Activated CD8-positive, alpha-beta memory T cell treated with anti-CD3 and anti-CD28 coated beads, Interleukin-2, amount 50 U/mL, for 4 hours (primary cell): ENCODE data around the gene KIF13A.
"Not testable (repeated sequence)": the region's sequence is repeated elsewhere in the genome, so short reads cannot be mapped to it uniquely, and the experiment has no call there.

Experiments
- DNase-seq: peaks from one replicate; pipeline ENCODE4 v3.0.0-alpha.2; 2020

Gene KIF13A

DNA sequence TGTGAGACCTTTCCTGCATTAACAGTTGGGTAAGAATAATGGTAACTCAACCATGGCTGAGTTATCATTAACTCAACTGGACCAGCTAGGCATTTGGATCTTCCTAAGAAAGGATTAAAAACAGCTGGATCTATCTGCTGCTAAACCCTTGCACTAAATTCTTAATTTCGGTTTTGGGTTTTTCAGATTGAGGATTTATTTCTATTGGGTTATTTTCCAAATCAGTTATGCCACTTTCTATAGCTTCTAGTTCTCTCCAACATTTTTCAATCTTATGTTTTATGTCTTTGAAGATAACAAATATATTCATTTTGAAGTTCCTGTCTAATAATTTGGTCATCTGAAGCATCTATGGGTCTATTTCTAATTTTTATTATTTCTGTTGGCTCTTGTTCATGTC lies 92.5 kb downstream of the KIF13A start:
- DNase-seq: no peak

DNA sequence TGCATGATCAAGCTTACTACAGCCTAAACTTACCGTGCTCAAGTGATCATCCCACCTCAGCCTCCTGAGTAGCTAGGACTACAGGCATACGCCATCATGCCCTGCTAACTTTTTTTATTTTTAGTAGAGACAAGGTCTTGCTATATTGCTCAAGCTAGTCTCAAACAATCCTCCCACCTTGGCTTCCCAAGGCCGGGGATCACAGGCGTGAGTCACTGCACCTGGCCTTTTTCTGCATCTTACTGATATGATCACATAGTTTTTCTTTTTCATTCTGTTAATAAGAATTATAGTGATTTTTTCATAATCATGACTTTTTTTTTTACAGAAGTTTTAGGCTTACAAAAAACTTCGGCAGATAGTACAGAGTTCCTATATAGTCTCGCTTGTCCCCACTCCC lies 93.2 kb downstream of the KIF13A start:
- DNase-seq: no peak

DNA sequence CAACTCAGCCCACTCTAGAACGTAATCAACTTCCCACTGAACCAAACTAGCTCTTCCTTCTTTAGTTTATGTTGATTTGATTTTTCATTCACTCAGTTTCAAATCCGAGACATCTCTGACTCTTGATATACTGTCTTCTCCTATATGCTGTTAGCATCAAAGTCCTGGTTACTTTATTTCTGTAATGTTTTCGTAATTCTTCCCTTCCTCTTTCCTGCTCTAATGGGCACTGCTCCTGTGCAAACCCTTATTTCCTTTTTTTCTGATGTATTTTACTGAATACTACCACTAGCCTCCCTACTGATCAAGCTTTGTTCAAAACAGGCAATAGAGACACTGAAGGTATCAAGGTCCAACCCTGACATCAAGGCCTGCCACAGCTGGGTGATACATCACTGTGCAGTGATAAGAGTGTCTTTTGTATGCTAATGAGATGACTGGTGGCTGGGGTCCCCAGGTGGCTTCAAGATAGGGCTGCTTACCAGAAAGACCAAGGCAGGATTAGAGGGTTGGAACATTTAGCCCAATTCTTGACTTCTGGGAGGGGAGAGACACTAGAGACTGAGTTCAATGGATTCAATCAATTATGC lies 95.2 kb downstream of the KIF13A start:
- DNase-seq: no peak

DNA sequence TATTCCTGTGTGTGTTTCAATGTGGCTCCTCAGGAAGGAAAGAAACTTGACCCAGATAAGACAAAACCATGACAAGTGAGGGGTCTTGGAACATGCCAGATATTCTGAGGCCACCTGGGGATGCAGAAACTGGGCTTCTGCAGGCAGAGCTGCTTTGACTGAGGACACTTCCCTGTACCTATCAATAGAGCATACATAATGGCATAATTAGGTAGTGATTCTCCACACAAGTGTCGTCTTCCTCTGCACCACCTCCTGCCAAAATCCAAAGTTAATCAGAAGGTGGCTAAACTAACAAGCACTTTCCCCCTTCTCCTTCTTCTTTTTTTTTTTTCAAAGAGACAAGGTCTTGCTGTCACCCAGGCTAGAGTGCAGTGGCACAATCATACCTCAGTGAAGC lies 97.1 kb downstream of the KIF13A start:
- DNase-seq: no peak

DNA sequence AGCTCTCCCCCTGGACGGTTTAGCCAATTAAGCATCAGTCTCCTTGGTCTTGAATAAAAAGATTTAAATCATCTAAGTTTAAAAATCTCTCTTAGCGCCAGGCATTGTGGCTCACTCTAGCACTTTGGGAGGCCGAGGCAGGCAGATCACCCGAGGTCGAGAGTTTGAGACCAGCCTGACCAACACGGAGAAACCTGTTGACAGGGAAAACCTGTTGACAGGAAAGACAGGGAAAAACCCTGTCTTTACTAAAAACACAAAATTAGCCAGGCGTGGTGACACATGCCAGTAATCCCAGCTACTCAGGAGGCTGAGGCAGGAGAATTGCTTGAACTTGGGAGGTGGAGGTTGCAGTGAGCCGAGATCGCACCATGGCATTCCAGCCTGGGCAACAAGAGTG lies 97.7 kb downstream of the KIF13A start:
- not testable (repeated sequence) for DNase-seq

DNA sequence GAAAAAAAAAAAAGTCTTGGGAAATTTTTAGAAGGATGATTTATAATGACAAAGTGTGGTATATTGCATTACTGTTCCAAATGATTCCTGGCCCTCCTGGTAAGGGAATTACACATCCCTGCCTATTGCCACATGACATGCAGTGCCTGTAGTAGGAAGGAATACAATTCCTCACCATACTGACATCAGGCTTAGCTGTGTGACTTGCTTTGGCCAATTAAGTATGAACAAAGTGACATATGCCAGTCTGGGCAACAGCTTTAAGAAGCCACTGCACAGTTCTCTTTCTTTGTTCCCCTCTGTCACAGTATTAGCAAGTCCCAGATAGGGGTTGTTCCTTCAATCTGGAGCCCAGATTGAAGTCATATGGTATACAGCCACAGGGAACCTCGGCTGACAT lies 100.5 kb downstream of the KIF13A start:
- DNase-seq: no peak

DNA sequence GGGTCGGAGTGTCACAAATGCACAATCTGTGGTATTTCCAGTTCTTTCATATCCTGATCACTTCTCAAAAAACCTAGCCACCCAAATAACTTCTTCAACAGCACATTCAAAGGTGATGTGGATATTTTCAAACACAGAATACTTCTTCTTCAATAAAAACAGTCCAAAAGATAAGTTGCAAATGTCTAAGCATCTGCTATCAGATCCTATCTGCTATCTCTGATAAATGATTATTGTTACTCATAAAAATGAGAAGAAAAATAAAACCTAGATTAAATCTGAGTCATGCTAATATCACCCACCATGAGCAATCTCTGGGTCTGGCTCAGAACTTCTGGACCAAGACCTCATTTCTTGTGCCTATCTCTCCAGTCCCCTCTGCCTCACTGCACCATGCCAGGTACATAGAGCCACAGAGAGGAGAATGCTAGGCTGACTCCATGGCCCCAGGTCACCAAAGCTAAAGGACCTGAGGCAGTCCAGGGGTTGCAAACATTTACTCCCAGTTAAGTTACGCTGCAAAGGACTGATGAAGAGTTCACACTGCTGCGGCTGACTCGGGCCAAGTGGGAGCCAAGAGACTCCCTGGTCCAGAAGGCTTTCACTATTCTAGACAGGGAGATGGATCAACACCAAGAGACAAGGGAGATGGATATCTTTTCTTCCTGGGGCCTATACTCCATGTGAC lies 101.4 kb downstream of the KIF13A start:
- DNase-seq: no peak

DNA sequence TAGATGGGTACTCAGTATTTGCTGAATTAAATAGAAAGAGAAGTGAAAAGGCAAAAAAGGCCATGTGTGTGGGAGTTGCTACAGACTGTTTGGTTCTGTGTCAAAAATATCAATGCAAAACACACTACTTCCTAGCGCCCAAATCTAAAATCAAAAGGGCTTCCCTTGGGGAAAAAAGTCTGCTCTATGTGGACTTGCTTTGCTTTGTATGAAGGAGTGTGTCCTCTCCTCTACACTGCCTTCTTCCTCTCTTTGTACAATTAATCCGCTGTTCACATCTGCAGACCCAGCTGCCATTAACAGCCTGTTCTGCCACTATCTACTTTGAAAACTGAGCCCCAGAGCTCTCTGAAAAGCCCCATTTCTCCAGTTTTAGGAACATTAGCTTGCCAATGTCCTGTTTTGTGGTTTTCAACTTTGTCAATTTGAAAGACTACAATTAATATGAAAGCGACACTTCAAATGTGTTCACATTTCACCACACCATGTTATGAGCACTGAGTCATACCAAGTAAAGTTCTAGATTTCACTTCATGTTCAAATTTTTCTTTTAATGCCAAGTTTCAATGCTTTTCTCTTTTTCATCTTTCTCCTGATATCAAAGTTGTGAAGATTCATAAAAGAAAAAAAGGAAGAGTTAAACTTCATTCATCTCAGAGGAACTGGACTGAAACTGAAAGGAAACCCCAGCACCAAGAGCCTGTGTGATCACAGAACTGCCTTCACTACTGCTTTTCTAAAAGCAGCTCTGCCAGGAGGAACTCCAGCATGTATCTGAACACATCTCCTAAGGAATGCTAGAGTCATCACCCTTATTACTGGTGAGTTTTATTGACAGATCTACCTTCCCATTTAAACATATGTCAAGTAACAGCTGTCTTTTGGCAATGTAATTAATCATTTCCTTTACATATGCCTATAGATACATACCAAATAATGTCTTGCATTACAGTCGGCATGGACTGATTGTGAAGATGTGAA lies 102.6 kb downstream of the KIF13A start:
- no peak for DNase-seq

DNA sequence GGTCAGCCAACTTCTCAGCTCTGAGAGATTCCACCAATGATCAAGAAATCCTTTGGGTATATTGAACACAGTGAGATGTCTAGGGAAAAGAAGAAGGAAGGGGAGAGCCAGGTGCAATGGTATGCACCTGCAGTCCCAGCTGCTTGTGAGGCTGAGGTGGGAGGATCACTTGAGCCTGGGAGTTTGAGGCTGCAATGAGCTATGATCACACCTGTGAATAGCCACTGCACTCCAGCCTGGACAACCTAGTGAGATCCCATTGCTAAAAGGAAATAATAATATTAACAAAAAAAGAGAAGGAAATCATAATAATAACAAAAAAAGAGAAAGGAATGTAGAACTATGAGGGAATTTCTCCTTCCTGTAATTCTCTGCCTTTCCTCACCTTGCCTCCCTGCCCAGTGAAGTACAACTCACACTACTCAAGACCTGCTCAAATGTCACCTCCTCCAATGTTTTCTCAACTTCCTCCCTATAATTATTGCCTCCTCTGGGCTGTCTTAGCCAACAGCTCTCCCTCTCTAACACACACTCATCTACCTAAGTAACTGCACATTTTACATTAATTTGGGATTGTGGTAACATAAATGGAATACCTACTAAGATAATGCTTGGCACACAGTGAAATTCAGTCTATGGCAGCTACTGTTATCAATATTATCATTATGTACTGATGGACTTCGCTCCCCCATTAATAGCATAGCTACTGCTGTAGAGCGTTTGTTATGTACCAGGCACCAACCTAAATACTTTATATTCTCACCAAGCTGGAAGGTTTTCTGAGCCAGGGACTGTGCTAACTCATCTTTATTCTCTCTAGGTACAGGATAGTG lies 103.6 kb downstream of the KIF13A start:
- DNase-seq: no peak

DNA sequence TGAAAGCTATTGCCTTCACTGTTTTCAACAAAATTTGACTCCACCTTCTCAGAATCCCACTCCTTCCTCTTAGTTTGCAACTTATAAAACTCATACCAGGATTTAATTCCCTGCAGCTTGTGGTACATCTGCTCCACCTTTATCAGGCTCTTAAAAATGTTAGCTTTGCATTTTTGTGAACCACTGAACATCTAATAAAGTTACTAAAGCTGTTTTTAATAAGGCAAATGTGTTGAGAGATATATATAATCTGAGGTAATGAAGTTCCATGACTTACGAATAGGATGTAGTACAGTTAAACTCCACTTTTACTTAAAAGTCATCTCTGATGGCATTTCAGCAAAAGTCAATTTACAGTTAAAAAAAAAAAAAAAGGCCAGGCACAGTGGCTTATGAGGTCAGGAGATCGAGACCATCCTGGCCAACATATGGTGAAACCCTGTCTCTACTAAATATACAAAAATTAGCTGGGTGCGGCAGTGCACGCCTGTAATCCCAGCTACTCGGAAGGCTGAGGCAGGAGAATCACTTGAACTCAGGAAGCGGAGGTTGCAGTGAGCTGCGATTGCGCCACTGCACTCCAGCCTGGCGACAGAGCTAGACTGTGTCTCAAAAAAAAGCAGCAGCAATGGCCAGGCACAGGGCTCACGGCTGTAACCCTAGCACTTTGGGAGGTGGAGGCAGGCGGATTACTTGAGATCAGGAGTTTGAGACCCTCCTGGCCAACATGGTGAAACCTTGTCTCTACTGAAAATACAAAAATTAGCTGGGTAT lies 106.2 kb downstream of the KIF13A start:
- no peak for DNase-seq

DNA sequence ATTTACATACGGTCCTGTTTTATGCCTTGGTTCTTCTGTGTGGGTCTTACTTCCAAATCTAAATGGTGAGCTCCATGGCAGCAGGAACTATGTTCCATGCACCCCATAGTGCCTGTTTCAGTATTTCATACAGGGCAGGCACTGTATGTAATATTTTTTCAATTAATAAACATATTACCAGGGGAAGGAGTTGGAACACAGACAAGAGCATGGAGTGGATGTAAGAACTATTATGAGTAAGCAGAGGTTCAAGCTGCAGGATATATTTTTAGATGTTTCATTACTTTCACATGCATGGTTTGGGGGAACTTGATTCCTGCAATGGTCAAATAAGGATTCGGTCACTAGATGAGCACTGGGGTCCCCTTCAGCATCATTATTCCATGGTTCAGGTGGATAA lies 108.3 kb downstream of the KIF13A start:
- no peak for DNase-seq

DNA sequence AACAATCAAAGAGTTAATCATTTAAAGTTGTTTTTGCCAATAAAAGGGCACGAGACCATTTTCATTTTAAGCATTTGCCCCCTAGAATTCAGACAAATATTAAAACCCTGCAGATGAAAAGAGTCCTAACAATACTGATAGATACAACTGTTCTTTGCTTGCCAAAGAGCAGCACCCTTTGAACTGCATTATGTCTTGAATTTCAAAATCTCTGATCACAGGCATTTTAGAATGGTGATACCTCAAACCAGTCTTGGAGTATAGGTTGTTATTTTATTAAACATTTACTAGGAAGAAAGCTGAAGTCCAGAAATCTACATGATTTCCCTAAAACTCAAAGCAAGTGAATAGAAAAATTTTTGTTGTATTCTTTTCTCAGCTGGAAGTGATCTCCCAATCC lies 108.7 kb downstream of the KIF13A start:
- no peak for DNase-seq

DNA sequence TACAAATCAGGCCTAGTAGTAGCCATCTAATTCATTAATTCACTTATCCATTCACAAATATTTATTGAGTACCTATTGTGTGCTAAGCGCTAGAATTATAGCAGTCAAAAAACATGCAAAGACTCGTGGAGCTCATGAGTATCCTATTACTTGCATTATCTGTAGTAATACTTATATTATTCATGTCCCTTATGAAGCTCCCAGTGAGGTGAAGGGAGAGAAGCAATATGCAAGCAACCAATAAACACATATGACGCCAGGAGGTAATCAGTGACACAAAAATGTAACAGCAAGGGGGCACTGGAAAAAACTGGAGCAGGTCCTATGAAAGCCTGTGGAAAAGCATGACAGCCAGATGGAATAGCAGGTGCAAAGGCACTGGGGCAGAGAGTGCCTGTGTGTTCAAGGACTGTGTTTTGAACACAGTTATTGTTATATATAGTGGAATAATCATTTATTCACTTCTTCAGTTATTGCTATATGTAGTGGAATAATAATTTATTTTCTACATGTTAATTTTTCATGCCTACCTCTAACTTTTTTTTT lies 109.5 kb downstream of the KIF13A start:
- no peak for DNase-seq

DNA sequence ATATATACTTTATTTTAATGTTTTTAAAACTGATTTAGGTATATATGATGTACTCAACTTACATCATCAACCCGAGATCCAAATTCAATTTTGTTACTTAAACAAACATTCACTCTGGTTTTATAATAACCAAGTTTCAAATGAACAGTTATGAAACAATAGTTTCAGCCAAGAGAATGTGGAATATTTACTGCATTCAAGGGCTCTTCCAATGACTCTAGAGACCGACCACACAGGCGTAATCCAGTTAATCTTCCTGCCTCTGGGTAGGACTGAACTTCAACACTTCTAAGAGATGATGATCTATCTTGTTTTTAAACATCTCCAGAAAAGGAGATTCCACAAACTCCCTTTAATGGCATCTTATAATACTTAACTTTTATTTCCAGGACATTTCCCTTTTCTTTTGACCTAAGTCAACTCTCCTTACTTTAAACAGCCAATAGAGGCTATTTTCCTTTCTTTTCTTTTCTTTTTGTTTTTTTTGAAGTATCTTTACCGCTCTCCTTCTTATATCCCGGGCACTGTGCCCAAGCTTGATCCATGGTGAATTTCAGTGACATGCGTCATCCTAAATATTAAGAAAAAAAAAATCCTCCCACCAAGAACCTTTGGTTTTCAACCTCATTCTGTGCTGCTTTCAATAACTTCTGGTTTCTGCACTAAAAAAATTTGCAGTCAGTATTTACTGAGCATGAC lies 110.1 kb downstream of the KIF13A start:
- DNase-seq: no peak

DNA sequence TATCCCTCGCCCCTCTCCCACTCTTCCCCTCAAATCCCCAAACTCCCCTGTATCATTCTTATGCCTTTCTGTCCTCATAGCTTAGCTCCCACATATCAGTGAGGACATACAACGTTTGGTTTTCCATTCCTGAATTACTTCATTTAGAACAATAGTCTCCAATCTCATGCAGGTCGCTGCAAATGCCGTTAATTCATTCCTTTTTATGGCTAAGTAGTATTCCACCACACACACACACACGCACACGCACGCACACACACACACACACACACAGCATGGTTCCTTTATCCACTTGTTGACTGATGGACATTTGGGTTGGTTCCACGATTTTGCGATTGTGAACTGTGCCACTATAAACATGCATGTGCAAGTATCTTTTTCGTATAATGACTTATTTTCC lies 112.7 kb downstream of the KIF13A start:
- no peak for DNase-seq

DNA sequence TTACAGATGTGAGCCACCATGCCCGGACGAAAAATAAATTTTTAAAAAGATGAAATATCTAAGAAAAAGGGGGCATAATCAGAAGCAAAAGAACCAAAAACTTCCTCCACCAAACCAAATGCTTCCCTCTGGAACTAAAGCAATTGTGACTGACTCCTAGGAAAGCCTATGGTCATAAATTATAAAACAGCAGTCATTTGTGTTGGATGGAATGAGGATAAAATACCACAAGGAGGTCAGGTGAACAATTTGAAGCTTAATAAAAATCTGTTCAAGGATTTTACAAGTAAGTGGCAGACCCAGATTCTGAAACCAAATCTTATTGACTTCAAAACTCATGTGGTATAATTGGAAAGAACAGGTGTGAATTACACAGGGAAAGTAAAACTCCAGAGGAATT lies 114.5 kb downstream of the KIF13A start:
- no peak for DNase-seq

DNA sequence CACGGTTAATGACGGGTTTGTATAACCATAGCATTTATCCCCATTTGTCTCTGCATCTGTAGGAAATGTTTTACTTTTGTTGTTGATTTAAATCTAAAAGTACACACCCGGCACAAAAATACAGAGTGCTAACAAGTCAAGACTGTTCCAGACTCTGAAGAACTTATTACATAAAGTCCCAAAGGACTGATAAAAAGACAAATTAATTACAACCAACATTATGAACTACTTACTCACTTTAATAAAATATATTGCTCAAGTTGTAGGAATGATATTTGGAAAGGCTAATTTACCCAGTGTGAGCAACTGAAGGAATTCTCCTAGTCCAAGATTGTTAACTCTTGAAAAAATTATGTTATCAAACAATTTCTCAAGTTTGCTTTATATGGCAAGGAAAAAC lies 115.6 kb downstream of the KIF13A start:
- DNase-seq: no peak

DNA sequence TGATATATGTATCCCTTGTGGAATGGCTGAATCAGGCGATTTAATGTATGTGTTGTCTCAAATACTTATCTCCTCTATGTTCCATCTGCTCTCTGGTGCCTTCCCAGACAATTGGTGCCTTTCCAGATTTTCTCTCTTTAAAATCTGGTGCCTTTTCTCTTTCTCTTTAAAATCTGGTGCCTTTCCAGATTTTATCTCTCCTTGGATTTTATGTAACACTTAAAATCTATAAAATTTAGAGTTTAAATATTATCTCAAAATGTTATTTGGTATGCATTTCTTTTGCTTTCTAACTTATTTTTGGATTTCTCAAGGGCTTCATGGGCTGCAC lies 116.3 kb downstream of the KIF13A start:
- DNase-seq: no peak

DNA sequence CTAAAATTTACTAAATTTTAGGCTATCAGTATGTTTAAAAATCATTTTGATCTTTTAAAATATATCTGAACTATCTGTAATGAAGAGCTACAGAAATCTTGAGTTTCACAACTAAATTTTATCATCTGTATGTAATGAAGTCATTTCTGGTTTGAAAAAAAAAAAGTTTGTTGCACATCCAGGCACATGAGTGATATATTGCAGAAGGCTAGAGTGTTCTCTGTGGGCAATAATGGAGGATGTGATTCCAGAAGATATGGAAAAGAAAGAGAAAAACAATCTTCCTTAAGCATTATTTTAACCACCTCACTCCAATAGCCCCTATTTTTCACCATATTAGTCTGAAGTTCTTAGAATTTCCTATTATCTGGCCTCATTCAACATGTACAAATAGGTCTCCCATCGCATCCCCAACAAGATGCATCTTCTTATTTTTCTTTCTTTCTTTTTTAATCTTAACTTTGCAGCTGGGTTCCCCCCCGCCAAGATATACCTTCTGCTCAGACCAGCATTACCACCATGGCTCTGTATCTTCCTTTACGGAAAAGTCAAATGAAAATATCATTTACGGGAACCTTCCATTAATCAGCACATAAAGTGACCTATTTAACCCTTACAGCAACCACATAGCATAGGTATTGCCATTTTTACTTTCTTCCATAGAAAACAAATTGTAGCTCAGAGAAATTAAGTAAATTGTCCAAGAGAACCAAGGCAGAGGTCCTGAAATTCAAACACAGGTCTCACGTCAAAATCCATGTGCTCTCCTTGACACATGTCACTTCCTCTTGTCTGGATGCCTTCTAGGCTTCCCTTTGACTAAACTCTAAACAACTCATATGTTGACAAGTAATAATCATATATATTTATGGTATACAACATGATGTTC lies 116.9 kb downstream of the KIF13A start:
- no peak for DNase-seq

DNA sequence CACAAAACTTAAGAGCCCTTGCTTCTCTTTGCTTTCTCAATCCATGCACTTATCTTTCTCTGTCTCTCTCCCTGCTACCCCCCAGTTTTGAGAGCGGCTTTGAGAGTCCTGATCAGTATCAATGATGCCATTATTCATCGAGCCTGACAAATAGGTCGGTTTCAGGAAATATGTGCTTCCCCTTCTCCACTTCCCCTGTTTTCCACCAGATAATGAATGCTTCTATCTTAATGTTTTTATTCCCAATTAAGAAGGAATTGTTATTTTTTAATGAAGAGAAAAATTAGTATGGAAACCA lies 117.7 kb downstream of the KIF13A start:
- DNase-seq: no peak
